Measurements from ENCODE around the gene FGF11.

Gene FGF11

DNA sequence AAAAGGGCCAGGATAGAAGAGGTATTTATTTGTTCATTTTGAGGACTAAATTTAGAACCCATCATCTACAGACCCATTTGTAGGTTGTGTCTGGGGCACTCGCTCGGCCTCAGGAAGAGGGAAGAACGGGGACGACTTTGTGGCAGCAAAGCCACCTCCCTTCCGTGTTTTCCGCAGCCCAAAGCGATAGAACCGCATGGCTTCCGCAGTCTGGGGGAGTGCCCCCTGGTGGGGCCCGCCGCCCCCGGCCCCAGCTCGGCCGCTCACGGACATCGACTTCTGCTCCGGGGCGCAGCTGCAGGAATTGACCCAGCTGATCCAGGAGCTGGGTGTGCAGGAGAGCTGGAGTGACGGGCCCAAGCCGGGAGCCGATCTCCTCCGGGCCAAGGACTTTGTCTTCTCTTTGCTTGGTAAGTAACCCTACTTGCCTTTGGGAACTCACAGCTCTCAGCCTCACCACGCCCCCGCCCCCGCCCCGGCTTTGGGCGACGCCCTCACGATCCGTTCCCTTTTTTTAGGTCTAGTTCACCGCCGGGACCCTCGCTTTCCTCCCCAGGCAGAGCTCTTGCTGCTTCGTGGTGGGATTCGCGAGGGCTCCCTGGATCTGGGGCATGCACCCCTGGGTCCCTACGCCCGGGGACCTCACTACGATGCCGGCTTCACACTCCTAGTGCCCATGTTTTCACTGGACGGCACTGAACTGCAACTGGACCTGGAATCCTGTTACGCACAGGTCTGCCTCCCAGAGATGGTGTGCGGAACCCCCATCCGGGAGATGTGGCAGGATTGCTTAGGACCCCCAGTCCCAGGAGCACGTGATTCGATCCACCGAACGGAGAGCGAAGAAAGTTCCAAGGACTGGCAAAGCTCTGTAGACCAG lies 3.4 kb upstream of the FGF11 start:
- DNase-seq, result no peak

DNA sequence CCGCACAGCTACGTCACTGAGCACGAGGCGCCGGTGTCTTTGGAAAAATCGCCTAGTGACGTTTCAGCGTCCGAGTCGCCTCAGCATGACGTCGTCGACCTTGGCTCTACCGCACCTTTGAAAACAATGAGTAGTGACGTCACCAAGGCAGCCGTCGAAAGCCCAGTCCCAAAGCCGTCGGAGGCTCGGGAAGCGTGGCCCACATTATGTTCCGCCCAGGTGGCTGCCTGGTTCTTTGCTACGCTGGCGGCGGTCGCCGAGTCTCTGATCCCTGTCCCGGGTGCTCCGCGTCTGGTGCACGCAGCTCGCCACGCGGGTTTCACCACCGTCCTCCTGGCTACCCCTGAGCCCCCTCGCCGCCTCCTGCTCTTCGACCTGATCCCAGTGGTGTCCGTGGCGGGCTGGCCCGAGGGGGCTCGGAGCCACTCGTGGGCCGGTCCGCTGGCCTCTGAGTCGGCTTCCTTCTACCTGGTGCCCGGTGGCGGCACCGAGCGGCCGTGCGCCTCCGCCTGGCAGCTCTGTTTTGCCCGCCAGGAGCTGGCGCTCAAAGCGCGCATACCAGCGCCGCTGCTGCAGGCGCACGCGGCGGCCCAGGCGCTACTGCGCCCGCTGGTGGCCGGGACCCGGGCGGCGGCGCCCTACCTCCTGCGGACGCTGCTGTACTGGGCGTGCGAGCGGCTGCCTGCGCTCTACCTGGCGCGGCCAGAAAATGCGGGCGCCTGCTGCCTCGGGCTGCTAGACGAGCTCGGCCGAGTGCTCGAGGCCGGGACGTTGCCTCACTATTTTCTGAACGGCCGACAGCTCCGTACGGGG lies 2.5 kb upstream of the FGF11 start:
- peak; percentile 77 for DNase-seq

DNA sequence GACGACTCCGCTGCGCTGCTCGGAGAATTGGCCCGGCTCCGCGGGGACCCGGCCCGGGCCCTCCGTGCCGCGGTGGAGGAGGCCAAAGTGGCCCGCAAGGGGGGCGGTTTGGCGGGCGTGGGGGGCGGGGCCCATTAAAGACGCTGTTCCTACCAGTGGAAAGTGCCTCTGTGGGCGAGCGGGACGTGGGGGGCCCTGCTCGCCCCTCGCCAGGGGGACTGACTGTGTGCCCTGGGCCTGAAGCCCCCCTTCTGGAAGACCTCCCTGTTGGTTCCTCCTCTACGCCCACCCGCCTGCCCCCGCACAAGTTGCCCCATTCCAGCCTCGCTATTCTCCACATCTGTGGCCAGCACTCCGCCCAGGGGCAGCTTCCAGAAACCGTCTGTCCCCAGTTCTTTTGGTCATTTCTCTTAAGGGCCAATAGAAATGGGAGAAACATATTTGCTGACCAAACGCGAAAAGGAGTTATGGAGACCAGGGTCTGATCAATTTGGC lies 1.9 kb upstream of the FGF11 start:
- DNase-seq, result no peak

DNA sequence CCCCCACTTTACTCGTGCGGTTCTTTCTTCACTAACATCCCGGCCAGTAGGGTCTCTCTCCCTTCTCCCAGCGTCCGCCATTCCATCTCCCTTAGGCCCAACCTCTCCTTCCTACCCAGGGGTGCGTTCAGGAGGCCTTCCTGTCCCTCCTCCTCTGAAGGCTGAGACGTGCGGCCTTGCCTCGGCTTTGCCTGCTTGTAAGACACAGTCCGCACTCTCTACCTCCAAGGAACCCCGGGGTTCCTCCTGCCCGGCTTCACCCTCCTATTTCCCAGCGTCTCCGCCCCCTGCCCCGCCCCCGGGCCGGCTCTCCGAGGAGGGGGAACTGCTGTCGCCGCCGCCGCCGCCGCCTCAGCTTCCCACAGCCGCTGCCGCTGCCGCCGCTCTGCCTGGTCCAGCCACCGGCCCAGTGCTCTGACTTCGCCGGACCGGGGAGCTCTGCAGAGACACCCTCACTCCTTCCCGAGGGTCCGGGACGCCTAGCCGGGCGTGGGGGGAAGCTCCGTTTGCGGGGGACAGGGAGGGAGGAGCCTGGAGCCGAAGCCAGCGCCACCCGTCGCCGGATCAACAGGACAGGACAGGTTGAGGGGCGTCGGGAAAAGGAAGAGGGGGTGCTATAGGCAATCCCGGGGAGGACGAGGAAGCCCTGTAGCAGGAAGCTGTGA lies 1.2 kb upstream of the FGF11 start:
- no peak for DNase-seq

DNA sequence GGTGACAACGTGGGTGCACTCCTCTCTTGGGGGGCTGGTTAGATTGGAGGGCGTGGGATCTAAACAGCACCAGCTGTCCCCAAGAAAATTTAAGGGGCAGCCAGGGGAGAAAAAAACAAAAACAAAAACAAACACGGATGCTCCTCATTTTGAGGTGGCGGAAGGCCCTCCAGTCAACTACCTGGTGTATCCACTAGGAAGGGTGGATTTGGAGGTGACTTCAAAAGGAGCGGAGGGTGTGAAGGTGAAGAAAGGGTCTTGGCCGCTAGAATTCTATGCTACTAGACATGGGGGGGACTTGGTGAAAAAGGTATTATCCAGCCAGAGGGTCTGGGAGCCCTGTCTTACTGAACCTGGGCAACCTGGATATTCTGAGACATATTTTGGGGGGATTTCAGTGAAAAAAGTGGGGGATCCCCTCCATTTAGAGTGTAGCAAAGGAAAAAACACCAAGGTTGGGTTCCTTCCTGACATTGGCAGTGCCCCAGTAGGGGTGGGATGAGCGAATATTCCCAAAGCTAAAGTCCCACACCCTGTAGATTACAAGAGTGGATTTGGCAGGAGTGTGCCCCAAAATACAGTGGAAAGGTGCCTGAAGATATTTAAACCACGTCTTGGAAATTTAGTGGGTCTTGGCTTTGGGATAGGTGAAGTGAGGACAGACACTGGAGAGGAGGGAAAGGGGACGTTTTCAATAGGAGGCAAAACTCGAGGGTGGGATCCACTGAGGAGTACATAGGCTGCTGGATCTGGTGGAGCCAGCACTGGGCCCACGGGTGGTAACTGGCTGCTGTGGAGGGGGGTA lies 454 bp upstream of the FGF11 start:
- no peak for DNase-seq

DNA sequence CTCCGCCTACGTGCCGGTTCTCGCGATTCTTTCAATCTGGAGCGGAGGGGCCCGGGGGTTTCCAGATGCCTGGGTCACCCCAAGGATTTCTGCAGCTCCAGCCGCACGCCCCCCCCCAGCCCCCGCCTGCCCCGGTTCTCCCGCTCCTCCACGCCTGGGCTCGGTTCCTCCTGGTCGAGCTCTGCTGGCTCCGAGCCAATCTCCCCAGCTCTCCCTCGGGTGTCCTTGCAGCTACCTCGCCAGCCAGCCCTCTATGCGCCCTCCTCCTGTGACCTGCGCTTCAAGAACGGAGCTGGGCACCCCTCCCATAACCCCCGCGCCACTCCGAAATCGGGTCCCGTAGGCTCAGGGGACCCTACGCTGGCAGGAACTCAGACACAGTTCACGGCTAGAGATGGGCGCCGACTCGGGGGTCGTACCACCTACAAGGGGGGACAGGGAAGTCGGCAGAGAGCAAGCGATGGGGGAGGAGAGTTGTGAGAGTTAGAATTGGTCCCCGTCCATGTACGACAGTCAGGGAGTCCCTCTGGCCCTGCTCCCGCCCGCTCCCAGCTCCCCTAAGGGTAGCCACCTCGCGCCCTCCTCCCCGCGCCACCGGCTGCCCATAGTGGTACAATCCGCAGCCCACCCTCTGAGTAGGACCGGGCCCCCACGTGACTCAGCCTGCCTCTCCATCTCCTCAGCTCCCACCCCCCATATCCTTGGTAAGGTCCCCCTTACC lies 961 bp downstream of the FGF11 start:
- peak; percentile 28 for DNase-seq

DNA sequence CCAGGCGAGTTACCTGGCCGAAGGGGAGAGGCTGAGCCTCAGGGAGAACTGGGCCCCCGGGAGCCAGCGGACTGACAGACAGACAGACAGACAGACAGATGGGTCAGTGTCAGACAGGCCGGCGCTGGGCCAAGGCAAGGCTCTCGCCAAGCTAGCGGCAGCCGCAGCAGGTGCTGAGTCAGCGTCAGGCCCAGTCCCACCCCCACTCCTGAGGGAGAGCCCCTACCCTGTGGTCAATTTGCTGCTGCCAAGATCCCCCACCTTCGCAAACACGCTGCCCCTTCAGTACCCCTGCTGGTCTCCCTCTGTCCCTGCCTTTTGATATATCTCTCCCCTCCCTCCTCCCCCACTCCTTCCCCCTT lies 1.5 kb downstream of the FGF11 start:
- peak; percentile 53 for DNase-seq

DNA sequence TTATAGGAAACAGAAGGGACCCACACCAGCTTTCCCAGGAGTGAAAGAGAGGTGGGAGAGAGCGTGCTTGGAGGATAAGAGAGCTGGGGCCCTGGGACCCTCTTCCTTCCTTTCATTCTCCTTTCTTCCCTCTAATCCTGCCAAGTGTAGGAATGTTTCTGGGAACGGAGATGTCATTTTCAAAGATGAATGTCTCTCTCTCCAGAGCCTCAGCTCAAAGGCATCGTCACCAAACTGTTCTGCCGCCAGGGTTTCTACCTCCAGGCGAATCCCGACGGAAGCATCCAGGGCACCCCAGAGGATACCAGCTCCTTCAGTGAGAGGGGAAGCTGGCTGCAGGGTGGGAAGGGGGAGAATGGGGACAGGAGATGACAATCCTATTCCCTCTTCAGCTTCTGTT lies 2.0 kb downstream of the FGF11 start:
- DNase-seq, result peak; percentile 34

DNA sequence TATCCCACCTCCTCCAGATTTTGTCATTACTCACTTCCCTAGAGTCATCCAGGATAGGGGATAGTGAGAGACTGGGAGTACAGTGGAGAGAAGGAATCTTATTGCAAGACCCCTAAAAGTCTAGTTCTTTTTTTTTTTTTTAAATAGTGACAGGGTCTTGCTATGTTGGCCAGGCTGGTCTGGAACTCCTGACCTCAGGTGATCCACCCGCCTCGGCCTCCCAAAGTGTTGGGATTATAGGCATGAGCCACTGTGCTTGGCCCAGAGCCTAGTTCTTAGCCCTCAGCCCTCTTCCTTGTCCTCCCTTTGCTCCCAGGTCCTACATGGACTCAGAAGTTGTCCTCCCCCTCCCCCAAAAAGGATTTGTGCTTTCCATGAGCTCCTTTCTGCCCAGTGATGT lies 2.8 kb downstream of the FGF11 start:
- no peak for DNase-seq

DNA sequence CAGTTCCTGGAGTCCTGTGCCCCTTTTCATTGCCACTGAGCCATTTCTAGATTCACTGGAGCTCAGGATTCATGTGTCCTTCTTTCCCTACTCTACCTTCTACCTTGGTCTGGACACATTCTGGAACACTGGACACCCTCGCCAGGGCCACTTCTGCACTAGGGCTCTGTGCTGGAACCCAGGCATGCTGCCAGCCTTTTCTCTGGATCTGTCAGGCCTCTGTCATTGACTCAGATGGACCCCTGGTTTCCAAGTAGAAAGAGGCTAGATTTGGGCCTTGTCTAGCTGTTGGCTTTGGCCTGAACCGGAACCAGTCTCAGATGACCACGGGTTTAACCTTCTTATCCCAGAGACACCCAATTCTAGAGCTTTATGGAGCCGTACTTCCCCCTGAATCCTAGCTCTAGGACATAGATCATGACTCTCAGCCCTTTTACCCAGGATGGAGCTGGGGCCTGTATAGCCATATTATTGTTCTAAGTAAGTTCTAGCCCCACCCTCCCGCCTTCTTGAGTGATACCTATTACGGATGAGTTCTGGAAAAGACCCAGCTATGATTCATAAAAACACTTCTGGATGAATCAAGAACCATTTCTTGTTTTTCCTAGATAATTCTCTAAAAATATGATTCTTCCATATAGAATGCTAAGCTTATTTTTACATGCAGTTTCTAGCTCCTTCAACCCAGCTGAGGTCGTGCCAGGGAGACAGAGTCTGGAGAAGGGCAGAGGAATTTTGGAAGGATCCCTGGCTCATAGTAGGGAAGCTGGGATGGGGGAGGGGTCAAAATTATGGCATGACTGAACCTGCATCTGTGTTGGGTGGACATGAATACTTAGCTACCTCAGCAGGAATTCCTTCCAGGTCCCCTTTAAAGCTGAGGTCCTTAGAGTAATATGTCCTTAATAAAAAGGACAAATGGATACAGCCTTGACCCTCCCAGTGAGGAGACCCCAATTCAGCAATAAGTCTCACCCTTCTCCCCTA lies 4.5 kb downstream of the FGF11 start:
- DNase-seq, result peak; percentile 77

DNA sequence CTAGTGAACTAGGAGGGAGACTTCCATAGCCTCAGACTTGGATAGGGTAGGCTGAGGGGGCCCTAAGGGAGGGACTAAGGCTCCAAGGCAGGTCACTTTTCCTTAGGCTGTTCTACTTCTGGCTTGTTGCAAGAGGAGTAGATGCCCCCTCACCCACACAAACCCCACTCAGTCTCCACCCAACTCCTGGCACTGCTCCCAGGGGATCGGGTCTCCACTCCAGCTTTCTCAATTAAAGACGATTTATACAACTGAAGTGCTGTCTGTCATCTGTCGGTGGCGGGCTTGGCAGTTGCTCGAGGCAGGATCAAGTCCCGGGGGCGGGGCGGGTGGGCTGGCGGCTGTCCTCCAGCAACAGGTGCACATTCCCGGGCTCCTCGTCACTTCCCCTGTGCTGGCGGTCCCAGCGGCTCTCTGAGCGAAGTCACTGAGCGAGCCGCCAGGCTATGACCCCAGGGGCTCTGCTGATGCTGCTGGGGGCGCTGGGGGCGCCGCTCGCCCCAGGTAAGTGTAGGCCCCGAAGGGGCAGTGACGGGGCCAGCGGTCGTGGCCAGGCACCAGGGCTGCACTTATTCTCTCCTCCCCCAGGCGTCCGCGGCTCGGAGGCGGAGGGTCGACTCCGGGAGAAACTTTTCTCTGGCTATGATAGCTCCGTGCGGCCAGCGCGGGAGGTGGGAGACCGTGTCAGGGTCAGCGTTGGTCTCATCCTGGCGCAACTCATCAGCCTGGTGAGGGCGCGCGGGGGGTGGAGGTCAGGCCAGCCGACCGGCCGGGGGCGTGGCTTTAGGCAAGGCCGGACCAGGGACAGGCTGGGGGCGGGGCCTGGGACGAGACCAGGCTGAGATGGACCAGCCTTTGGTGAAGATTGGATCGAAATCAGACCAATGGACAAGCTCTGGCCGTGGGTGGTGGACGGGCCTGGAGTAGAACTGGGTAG lies 5.6 kb downstream of the FGF11 start, which contains the start of gene CHRNB1:
TSS of gene CHRNB1 (plus strand) at position 380 of the 937 bp plus-strand sequence. CDS start at position 447, 67 bp downstream.
- peak; percentile 19 for DNase-seq

DNA sequence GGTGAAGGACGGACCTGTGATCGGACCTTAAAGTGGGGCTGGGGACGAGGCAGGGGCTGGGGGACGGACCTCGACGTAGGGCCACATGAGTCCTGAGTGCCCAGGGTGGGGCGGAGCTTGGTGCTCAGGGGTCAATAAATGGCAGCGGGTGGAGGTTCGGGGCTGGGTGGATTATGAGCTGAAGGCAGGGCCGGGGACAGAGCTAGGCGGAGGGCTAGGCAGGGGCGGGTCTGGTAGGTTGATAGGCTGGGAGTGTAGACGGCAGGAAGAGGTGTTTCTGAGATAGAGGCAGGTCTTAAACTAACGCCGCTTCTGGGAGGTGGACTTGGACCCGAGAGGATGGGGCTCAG lies 6.3 kb downstream of the FGF11 start:
- no peak for DNase-seq

DNA sequence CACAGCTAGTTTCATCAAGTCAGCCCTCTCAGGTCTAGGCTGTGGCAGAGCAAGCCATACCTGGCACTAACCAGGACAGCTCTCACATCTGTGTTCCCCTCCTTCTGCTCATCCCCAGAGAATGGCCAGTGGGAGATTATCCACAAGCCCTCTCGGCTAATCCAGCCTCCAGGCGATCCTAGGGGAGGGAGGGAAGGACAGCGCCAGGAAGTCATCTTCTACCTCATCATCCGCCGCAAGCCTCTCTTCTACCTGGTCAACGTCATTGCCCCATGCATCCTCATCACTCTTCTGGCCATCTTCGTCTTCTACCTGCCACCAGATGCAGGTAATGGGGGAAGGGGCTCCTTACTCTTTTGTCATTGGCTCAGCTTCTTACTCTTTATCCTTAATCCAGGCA lies 9.1 kb downstream of the FGF11 start:
- no peak for DNase-seq

DNA sequence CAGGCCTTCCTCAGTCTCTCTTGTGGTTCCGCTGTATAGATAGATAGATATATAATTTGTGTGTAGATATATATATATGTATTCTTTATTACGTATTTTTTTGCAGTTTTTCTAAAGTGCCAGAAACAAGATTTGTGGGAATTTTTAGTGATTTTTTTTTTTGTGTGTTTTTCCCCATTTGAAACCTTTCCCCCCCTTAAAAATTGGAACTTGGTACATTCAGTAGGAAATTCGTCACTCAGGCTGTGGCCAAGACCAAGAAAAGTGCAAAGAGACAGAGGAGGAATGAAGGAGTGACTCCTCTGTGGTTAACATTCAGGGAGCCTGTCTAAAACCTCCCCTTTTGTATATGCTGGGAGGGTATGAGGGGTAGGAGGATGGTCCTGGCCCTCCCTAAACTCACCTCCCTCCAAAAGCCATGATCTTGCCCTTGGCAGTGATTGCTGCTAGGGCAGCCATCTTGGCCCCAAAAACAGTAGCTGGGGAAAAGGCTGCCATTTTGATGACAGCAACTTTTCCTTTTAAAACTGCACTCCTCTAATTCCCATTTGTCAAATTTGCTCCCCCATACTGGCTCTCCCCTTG lies 20.7 kb downstream of the FGF11 start:
- peak; percentile 44 for DNase-seq

DNA sequence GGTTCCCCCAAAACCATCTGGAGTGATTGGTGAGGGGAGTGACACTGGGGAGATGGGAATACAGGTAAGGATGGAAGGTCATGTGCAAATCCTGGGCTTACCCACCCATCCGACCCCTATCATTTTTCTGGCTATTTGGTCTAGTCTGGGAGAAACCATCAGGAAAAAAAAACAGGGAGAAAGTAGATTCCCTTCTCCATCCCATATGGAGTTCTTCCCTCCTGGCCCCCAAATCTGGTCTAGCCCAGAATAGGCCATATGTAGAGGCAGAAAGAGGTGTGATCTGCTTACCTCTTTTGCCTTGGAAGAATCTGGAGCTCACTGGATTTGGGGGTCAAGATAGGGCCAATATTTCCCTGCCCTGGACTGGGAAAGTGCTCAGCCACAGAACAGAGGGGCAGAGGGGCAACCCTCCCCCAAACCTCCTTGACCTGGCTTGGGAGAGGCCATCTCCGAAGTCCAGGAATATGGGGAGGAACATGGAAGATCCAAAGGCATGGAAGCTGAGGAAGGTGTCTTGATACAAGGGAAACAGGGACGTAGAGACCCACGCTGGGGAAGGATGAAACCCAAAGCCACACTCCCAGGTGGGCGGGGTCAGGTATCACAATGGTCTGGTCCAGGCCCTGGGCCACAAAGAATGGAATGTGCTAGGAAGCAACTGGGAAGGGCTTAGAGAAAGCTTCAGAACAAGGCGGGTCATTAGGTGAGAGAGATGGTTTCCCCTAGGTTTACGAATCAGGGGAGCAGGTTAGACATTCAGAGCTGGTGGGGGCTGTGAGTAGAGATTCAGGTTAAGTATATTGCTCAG lies 21.7 kb downstream of the FGF11 start:
- no peak for DNase-seq

DNA sequence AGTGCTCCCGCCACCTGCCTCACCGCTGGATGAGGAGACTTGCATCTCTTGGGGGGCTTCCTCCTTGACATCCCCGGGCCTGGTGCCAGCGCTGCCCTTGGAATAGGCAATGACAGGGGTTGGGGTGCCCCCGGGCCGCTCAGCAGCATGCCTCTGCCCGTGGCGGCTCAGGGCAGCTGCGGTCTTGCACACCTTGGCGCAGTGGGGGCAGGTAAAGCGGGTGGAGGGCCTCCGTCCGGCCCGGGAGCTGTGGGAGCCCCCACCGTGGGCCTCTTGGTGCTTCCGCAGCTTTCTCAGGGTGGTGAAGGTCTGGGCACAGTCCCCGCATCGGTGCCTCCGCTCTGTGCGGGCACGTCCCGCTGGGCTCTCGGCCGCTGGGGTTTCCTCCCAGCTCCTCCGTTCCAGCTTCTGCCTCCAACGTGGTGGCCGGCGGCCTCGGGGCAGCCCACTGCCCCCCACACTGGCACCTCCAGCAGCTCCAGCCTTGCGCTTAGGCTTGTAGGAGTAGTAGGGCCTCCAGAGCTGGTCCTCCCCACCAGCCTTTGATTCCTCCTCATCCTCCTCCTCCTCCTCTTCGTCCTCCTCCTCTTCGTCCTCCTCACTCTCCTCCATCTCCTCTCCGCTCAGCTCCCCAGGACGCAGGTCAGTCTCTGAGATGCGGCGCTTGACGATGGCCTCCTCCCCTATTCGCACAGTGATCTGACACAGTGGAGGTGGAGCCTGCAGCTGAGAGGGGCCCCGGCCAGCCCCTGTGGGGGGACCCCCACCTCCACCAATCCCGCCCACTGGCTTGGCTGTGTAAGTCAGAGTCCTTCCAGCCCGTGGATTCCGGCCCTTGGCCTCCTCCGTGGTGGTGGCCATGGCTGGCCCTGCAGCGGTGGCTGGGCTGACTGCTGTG lies 23.4 kb downstream of the FGF11 start:
- DNase-seq, result no peak

DNA sequence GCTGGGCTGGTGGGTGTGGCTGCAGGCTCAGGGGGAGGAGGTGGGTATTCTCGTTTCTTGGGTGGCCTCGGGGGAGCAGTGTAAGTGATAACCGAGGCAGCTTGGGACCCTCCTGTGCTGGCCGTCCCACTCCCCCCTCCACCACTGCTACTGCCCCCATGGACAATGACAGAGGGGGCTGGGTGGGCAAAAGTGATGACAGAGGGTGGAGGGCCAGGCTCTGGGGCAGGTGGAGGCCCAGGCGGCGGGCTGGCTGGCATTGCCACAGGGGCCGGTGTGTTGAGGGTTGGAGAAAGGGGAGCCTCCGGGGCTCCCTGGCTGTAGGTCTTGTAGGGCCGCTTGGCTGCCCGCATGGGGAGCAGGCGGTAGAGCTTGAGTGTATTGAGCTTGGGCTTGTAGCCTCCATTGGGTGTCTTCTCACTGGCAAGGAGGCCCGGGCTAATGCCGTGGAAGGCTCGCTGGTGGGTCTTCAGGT lies 24.1 kb downstream of the FGF11 start:
- DNase-seq, result no peak

Data from fibroblast of skin of right biceps (primary cell).